UCSD-AML1 (cell line): ENCODE results near the gene GGA1.

Experiments
- DNase-seq: peaks from one replicate; lab custom pipeline; 2025; ENCODE audit not compliant: unreplicated experiment; lab: John Stamatoyannopoulos, UW

GGA1 gene

DNA sequence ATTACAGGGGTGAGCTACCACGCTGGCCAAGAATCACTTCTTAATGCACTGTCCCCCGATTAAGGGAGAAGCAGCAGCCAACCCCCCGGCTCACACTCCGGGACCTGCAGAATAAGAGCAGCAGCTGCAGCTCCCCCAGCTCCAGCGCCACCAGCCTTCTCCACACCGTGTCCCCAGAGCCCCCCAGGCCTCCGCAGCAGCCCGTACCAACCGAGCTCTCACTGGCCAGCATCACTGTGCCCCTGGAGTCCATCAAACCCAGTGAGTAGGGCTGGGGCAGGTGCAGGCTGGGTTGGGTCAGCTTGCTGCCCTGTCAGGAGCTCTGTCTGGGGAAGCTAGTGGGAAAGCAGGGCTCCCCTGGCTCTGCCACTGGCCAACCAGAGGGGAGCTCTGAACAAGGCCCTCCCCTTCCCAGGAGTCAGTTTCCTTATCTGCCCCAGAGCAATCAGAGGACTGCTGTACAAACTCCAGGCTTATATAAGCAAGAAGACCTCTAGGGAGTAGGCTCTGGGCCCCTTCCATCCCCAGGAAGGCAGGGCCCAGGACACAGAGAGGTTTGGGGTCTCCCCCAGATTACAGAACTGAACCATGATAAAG is 22.3 kb downstream of the GGA1 start:
- peak; percentile 29 for DNase-seq

DNA sequence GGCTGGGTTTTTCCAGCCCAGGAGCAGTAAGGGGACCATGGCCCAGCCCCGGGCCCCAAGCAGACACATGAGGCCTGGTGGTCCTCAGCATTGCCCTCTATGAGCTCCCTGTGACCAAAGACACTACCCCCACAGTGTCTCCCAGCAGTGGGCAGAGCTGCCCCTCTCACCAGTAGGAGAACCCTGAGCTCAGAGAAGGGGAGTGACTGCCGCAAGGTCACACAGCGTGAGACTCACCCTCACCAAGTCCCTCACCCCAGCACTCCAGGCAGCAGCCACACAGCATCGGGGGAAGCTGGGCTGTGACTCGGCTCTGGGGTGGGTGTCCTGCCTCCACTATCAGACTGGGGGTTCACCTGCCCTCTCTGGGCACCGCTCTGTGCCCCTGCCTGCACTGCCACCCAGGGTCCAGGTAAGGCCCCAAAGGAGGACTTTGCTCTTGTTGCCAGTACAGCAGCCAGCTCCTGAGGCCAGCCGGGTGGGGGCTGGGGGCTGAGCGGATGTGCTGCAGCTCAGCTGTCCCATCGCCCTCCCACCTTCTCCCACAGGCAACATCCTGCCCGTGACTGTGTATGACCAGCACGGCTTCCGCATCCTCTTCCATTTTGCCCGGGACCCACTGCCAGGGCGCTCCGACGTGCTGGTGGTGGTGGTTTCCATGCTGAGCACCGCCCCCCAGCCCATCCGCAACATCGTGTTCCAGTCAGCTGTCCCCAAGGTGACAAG is 23.0 kb downstream of the GGA1 start:
- DNase-seq: peak; percentile 88

DNA sequence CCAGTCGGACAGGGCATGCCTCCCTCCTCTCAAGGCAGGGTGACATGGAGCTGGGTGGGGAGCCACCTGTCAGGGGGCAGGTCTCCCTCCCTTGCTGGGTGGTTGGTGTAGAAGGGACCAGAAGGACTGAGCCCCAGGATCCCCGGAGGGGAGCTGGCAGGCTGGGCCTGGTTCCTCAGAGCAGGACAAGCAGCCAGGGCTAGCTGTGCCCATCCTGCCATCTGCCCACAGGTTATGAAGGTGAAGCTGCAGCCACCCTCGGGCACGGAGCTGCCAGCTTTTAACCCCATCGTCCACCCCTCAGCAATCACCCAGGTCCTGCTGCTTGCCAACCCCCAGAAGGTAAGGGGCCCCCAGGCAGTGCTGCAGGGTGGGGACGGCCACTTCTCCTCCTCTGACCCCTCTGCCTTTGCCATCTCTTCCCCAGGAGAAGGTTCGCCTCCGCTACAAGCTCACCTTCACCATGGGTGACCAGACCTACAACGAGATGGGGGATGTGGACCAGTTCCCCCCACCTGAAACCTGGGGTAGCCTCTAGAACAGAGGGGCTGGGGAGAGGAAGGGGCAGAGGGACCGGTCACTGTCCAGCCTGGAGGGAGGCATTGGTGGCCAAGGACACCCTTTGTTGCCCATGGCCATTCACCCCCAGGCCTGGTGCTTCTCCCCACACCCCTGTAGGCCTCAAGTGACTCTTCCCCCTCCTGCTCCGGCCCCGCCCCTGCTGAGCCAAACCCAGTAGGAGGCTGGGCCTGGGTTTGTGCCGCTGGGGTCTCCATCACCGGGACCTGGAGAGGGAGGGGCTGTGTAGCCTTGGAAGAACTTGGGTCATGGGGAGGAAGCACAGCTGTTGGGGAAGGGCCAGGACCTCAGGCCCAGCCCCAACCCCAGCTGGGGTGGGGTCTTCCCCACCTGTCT is 23.8 kb downstream of the GGA1 start:
- DNase-seq: peak; percentile 75

DNA sequence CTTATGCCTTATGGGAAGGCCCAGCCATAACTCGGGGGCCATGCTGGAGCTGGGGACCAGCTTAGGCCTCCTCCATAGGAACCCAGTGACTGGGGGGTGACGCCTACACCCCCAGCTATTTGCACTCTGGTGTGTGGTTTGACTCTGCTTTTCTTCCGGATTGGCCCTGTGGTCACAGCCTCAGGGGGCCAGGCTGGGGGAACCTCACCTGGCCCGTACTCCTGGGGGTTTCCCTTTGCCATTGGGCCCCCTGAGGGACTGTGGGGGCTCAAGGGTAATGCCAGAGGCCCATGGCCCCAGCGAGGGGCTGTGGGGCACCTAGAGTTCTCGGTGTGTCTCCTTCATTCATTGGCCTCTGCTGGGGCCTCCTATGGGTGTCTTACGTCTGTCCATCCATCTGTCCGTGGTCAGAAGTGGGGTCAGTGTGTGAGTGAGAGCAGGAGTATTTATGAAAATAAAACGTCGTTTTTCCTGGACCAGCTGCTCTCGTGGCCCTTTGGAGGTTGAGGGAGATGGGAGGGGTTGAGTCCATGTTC is 24.5 kb downstream of the GGA1 start:
- no peak for DNase-seq

DNA sequence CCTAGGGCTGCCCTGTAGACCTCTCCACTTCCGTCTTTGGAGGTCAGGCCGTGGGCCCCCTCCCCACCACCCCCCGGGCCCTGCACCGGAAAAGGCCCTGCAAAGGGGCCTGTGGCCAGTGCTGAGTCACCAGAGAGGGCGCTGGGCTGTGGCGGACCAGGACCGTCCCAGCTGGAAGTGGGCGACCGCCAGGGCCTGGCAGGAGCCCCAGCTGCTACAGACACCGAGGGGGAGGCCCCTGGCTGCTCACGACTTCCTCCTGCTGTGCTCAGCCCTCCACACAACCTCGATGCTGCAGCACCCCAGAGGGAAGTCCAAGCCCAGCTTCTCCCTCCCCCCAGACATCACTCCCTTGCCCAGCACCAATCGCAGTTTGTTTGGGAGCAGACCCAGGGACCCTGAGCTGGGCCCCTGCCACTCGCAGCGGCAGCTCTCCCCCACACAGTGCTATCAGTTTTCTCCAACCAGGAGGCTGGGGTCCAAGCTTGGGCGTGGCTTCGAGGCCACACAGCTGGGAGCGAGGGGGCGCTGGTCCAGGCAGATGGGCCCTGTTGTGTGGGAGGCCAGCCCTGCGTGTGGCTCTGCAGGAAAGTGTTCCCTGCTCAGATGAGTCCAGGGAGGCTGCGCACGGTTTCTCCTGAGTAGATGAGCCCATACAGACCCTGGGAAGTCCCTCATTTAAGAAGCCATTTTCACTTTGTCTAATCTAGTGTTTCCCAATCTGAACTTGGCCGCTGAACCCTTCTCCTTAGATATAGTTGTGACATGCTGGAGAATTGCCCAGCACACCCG is 25.2 kb downstream of the GGA1 start:
- peak; percentile 93 for DNase-seq

DNA sequence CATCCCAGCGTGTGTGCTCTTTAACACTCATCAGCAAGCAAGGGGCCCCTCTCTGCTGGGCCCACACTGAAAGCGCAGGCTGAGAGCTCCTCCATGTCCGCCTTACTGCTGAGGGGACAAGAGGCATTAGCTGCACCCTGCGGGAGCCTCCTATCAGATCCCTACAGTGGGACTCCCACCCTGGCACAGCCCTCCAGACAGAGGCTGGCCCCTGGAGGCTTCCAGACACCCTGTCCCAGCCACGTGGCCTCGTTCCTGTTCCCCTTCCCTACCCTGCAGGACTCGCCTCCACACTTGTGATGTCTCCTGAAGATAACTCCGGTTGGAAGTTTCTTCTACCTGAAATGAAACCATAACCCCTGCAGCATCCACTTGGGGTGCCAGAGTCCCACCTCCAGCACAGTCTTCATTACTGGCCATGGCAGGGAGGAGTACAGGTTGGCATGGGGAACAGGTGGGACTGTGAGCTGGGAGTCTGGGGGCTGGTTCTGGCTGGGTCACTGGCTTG is 25.8 kb downstream of the GGA1 start:
- peak; percentile 47 for DNase-seq

DNA sequence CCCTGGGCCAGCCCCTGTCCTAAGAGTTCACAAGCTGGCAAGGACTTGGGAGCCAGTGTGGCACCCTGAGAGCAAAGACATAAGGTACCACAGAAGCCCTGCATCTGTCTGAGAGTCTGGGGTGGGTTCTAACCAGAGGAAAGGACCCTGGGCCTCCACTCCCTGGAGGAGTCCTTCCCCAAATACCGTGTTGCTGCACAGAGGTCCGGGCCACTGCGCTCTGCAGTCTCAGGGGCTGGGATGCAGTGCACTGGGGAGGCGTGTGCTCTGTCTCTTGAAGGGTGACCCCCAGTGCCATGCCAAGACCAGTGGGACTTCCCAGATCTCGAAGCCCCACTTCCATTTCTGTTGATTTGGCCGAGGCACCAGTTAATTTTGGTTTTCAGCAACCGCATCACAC is 26.5 kb downstream of the GGA1 start:
- no peak for DNase-seq

DNA sequence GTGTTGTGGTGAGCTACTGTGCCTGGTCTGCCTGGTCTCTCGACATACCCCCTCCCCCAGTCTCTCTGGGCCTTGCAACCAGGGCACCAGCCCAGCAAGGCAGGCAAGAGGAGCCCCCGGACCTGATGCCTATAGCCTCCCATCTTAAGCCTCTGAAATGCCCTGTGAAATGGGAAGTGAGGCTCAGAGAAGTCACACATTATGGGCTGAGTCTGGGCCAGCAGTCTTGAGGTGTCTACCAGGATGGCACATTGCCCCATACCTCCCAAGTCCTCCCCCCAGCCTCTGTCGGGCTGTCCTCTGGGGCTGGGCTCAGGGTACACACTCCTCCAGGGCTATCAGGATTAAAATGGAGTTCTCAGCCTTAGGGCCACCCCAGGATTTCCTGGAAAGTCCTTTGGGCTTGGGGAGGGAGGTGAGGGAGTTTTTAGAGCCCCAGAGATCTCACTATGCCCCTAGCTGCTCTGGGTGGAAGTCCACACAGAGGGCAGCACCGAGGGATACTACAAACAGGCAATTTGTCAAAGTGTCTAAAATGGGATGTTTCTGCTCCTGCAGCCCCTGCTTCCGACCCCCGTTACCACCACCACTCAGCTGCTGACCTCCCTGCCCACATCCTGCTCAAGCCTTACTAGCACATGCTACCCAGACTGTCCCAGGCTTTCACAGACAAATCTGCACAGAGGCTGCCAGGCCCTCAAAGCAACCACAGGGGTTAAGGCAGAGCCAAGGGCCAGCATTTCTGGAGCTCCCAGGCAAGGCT is 27.7 kb downstream of the GGA1 start:
- DNase-seq: peak; percentile 88

DNA sequence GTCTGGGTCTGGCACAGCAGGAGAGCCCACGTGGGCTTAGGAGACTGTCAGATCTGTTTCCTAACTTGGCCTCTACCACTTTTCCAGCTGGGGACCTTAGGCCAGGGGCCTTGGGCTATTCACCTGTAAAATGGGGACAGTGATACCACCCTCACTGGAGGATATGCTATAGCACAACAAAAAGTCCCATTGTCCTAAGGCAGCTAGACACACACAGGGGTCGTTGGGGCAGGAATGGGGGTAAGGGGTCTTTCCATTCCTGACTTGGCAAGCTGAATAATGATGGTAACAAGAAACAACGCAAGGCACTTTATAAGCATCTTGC is 28.3 kb downstream of the GGA1 start:
- DNase-seq: no peak

DNA sequence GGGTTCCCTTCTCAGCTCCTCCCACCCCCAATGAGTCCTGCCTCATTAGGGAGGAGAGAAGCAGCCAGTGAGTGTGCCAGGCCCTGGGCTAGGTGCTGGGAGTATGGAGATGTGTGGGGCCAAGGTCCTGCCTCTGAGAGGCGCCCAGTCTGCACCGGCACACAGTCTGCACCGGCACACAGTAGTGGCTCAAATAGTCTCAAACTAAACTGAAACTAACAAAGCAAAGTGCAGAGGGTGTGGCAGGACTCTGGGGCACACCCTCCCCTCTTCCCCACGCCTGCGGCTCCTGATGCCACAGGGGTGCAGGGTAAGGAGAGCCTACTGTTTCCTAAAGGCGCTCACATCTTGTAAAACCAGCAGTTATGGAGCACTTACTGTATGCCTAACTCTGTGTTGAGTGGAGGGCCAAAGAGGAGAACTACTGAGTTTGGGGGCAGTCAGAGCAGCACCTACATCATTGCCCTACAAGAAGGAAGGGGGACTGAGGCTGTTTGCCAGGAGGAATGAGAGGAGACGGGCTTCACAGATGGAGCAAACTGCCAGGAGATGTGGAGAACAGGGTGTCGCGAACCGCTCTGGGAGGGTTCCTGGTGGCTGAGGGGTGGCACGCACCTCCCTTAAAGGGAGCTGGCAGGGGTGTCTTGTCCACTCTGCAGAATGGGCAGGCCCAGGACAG is 29.9 kb downstream of the GGA1 start:
- DNase-seq: peak; percentile 44

DNA sequence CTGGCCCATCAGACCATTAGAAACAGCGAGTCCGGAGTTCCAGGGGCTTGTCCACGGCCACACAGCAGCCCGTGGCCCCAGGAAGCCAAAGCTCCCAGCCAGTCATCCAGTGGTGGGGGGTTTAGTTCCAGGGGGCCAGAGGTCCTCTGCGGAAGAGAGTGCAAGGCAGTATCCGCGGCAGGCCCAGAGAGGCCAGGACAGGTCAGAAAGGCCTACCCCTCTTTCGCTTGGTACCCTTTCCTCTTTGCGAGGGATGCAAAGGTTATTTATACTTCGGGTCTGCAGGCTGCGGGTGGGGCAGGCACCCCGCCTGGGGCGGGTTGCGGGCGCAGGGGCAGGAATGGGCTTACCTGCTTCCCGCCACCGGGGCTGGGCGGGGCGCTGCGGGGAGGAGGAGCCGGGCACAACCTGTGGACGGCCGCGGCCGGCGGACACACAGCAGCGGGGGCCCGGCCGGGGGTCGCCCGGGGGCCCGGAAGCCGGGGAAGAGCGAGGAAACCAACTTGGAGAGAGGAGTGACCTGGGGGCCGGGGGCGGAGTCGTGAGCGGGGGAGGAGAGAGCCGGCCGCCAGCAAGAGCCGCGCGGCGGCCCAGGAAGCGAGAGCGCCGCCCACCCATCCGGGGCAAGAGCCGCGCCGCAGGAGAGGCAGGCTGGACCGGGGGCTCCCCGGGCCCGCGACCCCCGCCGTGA is 30.6 kb downstream of the GGA1 start, which contains the start of gene SH3BP1:
Gene SH3BP1 (plus strand): TSS at position 600 of the 691 bp plus-strand sequence. CDS start 119 bp downstream, outside the sequence.
- peak; percentile 77 for DNase-seq

DNA sequence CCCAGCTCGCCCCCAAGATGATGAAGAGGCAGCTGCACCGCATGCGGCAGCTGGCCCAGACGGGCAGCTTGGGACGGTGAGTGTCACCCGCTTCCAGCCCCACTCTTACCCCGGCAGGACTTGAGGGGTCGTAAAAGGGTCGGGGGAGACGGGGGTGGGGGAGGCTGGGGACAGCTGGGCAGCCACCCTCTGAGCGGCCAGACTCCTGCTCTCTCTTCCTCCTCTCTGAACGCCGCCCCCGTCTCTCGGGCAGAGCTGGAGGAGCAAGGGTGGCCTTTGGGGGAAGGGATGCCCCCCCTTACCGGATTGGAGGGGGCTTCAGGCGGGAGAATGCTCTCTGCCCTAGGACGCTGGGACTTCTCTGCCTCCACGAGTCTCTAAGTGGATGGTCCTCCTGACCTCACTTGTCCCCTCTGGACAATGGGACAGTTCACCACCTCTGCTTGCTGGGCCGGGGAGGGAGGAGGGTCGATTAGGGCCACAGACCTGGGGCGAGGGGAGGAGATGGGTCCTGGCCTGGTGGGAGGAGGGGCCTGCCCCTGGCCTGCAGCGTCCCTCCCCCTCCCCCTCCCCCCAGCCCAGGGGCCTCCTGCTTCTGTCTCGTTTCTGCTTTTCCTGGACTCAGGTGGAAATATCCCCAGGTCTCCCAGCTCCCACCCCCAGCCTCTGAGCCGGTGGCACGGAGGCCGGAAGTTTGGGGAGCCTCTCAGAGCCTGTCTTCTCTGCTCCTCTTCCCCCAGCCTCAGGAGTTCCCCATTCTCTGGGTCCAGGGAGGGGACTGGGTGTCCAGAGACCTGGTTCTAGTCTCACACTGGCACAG is 31.3 kb downstream of the GGA1 start:
- DNase-seq: peak; percentile 38

DNA sequence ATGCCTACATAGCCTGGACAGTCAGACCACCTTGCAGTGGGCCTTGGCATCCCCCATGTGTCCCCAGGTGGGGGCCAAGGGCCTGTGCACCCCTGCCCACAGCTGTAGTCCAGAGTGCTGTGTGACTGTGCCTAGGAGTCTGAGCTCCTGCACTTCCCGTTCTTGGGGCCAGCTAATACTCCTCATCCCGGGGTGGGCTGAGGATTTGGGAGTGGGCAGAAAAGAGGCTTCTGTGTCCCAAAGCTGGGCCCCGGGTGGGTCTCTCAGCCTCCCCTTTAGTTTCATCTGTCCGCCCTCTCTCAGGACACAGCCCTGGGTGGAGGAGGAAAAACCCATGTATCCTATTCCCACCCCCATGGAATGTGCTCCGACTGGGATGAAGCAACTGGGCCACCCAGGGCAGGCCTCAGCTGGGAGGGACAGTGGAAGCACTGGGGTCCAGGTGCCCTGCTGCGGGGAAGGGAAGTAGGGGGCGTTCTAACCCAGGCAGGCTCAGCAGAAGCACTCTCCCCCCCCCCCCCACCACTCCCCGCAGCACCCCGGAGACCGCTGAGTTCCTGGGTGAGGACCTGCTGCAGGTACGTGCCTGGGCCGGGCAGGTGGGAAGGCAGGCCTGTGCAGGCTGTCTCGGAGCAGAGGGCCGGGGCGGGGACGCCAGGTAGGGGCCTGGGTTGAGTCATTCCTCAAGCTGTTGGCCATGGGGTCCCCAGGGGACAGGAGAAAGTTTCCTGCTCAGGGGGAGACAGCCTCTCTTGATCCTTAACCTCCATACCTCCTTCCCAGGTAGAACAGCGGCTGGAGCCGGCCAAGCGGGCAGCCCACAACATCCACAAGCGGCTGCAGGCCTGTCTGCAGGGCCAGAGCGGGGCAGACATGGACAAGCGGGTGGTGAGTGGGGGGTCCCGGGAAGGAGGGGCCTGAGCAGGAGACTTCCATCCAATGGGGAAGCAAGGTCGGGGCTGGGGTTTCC is 32.2 kb downstream of the GGA1 start:
- no peak for DNase-seq

DNA sequence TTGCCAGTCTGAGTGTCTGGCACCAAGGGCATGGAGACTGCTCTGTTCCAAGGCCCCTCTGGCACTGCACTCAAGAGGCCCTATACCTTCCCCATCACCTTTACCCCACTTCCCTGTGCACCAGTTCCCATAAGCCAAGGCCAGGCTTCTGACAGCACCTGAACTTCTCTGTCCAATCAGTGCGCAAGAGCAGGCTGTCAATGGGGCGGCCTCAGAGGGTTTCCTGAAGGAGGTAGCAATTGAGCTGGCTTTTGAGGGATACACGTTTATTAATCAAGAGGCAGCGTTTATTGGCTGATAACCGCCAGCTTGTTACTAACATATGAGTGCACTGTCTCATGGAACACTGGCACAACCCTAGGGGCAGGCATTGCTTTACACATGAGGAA is 32.9 kb downstream of the GGA1 start:
- no peak for DNase-seq

DNA sequence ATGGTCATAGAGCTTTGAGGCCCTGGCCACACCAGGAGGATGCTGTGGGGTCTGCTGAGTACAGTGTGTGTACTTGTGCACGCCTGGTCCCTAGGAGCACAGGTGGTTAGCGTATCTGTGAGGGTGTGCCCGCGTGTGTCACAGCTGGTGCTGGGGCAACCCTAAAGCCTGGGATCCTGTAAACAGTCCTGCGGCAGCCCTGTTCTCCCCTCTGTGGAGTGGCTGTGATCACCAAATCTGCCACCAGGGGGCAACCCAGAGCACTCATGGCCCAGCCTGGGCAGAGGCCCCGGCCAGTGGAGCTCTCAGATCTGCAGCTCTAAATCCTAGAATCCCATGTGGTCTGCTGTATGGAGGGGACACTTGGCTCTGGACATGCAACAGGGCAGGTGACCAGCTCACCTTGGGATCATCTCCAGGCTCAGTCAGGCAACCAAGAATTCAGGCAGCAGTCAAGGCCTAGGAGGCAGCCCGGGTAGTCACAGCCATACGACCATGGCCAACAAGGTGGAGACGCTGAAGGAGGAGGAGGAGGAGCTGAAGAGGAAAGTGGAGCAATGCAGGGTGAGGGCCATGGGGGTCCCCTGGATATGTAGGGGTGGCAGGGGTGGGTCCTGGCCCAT is 34.7 kb downstream of the GGA1 start:
- DNase-seq: peak; percentile 84

DNA sequence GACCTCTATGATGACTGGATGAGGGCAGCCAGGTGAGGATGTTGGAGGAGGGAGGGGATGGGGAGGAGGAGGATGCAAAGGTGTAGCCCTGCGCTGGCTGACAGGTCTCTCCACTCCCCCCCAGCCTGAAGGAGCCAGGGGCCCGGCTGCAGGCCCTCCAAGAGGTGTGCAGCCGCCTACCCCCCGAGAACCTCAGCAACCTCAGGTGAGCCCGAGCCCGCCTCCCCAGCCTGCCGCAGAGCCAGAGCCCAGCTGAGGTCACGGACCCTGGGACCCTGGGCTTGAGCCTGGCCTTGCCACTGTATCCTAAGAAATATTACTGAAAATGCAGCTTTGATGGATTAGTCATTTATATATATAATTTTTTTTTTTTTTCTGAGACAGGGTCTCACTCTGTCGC is 38.7 kb downstream of the GGA1 start:
- no peak for DNase-seq
